NCI-H1930 (cell line): ENCODE data around the gene MSRB3.

ENCODE experiments used
- DNase-seq, 2 experiments: peaks; one replicate each; lab custom pipeline; 2025; lab: John Stamatoyannopoulos, UW

MSRB3 gene

GRCh38 chr12:65497660-65498059 is 219.2 kb downstream of the MSRB3 start:
- no peak for DNase-seq

GRCh38 chr12:65499167-65499566 is 220.7 kb downstream of the MSRB3 start:
- no peak for DNase-seq

- no peak for DNase-seq
These were observed 221.8 kb downstream of the MSRB3 start for GRCh38 chr12:65500091-65500900.

- no peak for DNase-seq
These were observed 222.7 kb downstream of the MSRB3 start for GRCh38 chr12:65501093-65501621.

GRCh38 chr12:65501935-65502334 is 223.5 kb downstream of the MSRB3 start:
- DNase-seq, result no peak

- DNase-seq, result no peak
These were observed 225.9 kb downstream of the MSRB3 start for GRCh38 chr12:65504417-65504816.

GRCh38 chr12:65505386-65506121 is 227.1 kb downstream of the MSRB3 start:
- DNase-seq, result no peak

GRCh38 chr12:65508276-65509035 is 230.0 kb downstream of the MSRB3 start:
- no peak for DNase-seq

GRCh38 chr12:65510007-65510406 is 231.5 kb downstream of the MSRB3 start:
- no peak for DNase-seq

GRCh38 chr12:65510584-65511050 is 232.1 kb downstream of the MSRB3 start:
- DNase-seq, result no peak

- no peak for DNase-seq
These were observed 232.8 kb downstream of the MSRB3 start for GRCh38 chr12:65511134-65511834.

GRCh38 chr12:65511912-65512311 is 233.4 kb downstream of the MSRB3 start:
- no peak for DNase-seq
